Hepatocyte (in vitro differentiated cells): Measurements from ENCODE around the gene TESK2.
"Not testable (repeated sequence)": the region's sequence is repeated elsewhere in the genome, so short reads cannot be mapped to it uniquely, and the experiment has no call there.

Experiments
- CTCF ChIP-seq: fragments of 200-600 bp; sonication (generic); IDR thresholded peaks from 2 replicates; pipeline ENCODE4 v1.5.1; 2016; ENCODE audit warnings: antibody characterized with exemption, mild to moderate bottlenecking; ENCODE audit not compliant: poor library complexity
- EZH2 ChIP-seq: fragments of 200-600 bp; sonication (generic); IDR thresholded peaks from 2 replicates; pipeline ENCODE4 v1.6.1; 2016; ENCODE audit warnings: antibody characterized with exemption, mild to moderate bottlenecking, borderline replicate concordance
- EZH2phosphoT487 ChIP-seq: fragments of 200-600 bp; sonication (generic); IDR thresholded peaks from one replicate; pipeline ENCODE4 v1.6.1; 2018; ENCODE audit warnings: antibody characterized with exemption, mild to moderate bottlenecking, low read depth, moderate library complexity; ENCODE audit not compliant: unreplicated experiment, severe bottlenecking

GRCh38 chr1:45360981-45361380 is 130.0 kb downstream of the TESK2 start:
- not testable (repeated sequence) for TF ChIP-seq CTCF, EZH2, EZH2phosphoT487
